ENCODE results near the gene MEFV.
A peak's percentile ranks its signal among the peaks of the same experiment; 100 is the strongest.
"Not testable (repeated sequence)": the region's sequence is repeated elsewhere in the genome, so short reads cannot be mapped to it uniquely, and the experiment has no call there.

MEFV gene, protein sequence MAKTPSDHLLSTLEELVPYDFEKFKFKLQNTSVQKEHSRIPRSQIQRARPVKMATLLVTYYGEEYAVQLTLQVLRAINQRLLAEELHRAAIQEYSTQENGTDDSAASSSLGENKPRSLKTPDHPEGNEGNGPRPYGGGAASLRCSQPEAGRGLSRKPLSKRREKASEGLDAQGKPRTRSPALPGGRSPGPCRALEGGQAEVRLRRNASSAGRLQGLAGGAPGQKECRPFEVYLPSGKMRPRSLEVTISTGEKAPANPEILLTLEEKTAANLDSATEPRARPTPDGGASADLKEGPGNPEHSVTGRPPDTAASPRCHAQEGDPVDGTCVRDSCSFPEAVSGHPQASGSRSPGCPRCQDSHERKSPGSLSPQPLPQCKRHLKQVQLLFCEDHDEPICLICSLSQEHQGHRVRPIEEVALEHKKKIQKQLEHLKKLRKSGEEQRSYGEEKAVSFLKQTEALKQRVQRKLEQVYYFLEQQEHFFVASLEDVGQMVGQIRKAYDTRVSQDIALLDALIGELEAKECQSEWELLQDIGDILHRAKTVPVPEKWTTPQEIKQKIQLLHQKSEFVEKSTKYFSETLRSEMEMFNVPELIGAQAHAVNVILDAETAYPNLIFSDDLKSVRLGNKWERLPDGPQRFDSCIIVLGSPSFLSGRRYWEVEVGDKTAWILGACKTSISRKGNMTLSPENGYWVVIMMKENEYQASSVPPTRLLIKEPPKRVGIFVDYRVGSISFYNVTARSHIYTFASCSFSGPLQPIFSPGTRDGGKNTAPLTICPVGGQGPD

GRCh38 chr16:3256146-3256865 is at the start of gene MEFV:
Gene MEFV (minus strand): TSS chr16:3256633. CDS start chr16:3256587, 46 bp downstream.
- no peak for DNase-seq (ENCODE audit: low spot score)

- DNase-seq (ENCODE audit: low spot score) = no peak
Measured at GRCh38 chr16:3306078-3306477, 49.6 kb upstream of the MEFV start.

GRCh38 chr16:3305109-3306068 is 49.0 kb upstream of the MEFV start, which contains the start of the genes TIGD7 and ZNF75A:
Gene TIGD7 (minus strand): TSS chr16:3305430. CDS start chr16:3300614, 4,816 bp downstream.
Gene ZNF75A (plus strand): TSS chr16:3305497. CDS start chr16:3308429, 2,932 bp downstream.
- DNase-seq (ENCODE audit: low spot score) = peak; percentile 86

GRCh38 chr16:3304370-3304769 is 47.9 kb upstream of the MEFV start:
- DNase-seq (ENCODE audit: low spot score) = no peak

- DNase-seq (ENCODE audit: low spot score) = no peak
Measured at GRCh38 chr16:3295783-3296182, 39.4 kb upstream of the MEFV start.

- DNase-seq (ENCODE audit: low spot score) = no peak
Measured at GRCh38 chr16:3295209-3295608, 38.8 kb upstream of the MEFV start.

GRCh38 chr16:3292604-3293003 is 36.2 kb upstream of the MEFV start:
- DNase-seq (ENCODE audit: low spot score) = peak; percentile 8

DNA sequence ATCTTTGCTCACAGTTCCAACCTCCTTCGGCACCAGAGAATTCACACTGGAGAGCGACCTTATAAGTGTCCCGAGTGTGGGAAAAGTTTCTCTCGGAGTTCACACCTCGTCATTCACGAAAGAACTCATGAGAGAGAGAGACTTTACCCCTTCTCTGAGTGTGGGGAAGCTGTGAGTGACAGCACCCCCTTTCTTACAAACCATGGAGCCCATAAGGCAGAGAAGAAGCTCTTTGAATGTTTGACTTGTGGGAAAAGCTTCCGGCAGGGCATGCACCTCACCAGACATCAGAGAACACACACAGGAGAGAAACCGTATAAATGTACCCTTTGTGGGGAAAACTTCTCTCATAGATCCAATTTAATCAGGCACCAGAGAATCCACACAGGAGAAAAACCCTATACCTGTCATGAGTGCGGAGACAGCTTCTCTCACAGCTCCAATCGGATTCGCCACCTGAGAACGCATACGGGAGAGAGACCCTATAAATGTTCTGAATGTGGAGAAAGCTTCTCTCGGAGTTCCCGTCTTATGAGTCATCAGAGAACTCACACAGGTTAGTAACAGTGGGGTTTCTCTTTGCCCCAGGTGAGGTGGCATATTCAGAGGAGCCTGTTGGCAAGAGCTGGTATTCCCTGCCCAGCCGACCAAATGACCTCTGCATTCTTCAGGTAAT is 33.7 kb upstream of the MEFV start:
- no peak for DNase-seq (ENCODE audit: low spot score)

GRCh38 chr16:3285131-3285530 is 28.7 kb upstream of the MEFV start:
- no peak for DNase-seq (ENCODE audit: low spot score)

DNA sequence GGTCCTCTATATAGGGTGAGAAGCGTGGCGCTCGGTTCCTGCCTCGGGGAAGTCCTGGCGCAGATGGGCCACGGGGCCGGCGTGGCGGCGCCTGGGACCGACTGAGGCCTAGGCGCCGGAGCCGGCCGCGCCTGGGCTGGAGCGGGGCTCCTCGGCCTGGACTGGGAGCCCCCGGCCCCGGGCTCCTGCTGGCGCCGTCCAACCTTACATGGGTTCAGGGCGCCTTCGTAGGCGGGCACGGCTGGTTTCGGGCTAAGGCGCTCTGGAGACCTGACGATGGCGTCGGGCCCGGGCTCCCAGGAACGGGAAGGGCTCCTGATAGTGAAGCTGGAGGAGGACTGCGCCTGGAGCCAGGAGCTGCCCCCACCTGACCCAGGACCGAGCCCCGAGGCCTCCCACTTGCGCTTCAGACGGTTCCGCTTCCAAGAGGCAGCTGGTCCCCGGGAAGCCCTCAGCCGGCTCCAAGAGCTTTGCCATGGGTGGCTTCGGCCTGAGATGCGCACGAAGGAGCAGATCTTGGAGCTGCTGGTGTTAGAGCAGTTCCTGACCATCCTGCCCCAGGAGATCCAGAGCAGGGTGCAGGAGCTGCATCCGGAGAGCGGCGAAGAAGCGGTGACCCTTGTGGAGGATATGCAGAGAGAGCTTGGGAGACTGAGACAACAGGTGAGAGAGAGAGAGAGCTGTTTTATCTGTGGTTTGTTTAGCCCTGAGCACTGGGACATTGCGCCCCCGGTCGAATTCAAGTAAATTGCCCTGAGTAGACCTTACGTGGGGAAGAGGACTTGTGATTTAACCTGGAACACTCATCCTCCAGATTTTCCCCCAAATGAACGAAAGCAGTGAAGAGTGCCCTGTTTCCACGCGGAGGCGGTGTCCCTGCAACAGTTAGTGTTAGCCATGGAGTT is 27.4 kb upstream of the MEFV start:
- no peak for DNase-seq (ENCODE audit: low spot score)

- DNase-seq (ENCODE audit: low spot score) = peak; percentile 98
Measured at GRCh38 chr16:3282730-3283542, 26.5 kb upstream of the MEFV start, which contains the start of gene ZNF263. Gene ZNF263 (plus strand): TSS chr16:3283491. CDS start chr16:3283819, 328 bp downstream.

- DNase-seq (ENCODE audit: low spot score) = no peak
Measured at GRCh38 chr16:3282103-3282729, 25.8 kb upstream of the MEFV start.

DNA sequence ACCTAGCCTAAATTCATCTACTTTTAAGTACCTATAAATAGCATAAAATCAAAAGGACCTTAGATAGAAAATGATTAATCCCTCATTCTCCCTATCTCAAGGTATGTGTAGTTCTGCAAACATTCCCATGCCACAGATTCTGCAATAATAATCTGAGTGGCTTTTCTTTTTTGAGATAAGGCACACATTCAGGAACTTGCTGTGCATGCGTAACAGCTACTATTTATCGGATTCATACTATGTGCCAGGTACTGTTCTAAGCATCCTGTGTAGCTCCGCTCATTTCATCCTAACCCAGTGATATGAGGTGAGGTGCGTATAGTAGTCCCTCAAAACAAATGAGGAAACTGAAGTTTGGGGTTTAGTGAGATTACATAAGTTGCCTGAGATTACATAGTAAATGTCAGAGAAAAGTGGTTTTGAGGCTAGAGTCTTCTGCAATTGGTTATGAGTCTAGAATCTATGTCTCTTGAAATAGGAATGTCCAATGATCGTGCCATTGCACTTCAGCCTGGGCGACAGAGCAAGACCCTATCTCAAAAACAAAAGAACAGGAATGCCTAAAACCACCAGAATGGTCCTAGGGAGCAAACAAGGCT is 24.9 kb upstream of the MEFV start:
- DNase-seq (ENCODE audit: low spot score) = no peak

GRCh38 chr16:3276679-3277078 is 20.2 kb upstream of the MEFV start:
- no peak for DNase-seq (ENCODE audit: low spot score)

- no peak for DNase-seq (ENCODE audit: low spot score)
Measured at GRCh38 chr16:3274947-3275346, 18.5 kb upstream of the MEFV start.

GRCh38 chr16:3274490-3274889 is 18.1 kb upstream of the MEFV start:
- DNase-seq (ENCODE audit: low spot score) = no peak

DNA sequence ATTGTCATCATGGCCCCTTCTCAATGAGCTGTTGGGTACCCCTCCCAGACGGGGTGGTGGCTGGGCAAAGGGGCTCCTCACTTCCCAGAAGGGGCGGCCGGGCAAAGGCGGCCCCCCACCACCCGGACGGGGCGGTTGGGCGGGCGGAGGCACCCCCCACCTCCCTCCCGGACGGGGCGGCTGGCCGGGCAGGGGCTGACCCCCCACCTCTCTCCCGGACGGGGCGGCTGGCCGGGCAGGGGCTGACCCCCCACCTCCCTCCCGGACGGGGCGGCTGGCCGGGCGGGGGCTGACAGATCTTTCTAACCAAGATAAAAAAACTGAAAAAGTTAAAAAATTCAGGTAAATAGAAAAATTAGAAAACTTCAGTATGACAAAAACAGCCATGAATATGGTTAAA is 14.8 kb upstream of the MEFV start:
- not testable (repeated sequence) for DNase-seq (ENCODE audit: low spot score)

- not testable (repeated sequence) for DNase-seq (ENCODE audit: low spot score)
Measured at GRCh38 chr16:3270718-3271117, 14.3 kb upstream of the MEFV start.

Data from AG08395 (cell line).